ENCODE data around the gene GON4L. TPM values are rescaled to one million over a fixed set of nuclear protein-coding genes. Genes with fewer than 3 reads are reported as not detected.
A peak's percentile ranks its signal among the peaks of the same experiment; 100 is the strongest.

GON4L gene
- total RNA-seq, 1 experiment from 2014 or later: 54.4 TPM

- TF ChIP-seq, protein P1, sequence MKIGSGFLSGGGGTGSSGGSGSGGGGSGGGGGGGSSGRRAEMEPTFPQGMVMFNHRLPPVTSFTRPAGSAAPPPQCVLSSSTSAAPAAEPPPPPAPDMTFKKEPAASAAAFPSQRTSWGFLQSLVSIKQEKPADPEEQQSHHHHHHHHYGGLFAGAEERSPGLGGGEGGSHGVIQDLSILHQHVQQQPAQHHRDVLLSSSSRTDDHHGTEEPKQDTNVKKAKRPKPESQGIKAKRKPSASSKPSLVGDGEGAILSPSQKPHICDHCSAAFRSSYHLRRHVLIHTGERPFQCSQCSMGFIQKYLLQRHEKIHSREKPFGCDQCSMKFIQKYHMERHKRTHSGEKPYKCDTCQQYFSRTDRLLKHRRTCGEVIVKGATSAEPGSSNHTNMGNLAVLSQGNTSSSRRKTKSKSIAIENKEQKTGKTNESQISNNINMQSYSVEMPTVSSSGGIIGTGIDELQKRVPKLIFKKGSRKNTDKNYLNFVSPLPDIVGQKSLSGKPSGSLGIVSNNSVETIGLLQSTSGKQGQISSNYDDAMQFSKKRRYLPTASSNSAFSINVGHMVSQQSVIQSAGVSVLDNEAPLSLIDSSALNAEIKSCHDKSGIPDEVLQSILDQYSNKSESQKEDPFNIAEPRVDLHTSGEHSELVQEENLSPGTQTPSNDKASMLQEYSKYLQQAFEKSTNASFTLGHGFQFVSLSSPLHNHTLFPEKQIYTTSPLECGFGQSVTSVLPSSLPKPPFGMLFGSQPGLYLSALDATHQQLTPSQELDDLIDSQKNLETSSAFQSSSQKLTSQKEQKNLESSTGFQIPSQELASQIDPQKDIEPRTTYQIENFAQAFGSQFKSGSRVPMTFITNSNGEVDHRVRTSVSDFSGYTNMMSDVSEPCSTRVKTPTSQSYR (CRISPR knock-in tag; IDR thresholded peaks at IDR 0.05): no peak
- TF ChIP-seq SMAD4 (CRISPR knock-in tag; IDR thresholded peaks at IDR 0.05): no peak
- TF ChIP-seq TEAD1 (CRISPR knock-in tag; IDR thresholded peaks at IDR 0.05): no peak
Observed at GRCh38 chr1:155864393-155864792, 7.4 kb upstream of the GON4L start (continued).

DNA sequence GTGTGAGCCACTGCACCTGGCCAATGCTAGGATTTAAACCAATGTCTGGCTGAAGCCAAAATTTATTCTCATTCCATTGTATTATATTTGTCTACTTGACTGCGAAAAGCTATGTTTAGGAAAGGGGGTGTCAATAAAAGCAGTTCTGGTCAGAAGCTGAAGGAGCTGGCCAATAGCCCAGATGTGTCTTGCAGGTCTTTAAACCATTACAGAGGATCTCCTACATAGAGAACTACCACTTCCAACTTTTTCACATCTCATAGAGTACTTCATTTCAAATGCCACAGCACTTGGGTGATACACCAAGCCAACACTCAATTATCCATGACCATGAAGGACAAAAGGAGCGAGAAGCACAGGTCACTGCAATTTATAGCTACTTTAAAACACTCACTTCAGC is 4.9 kb upstream of the GON4L start:
- Mint-ChIP-seq H3K4me3 (no peak overlapping the region), H3K27me3 (ENCODE audit: low read depth) (no peaks in the 10 kb centered on the region; the same call in 1 of the 2 replicates), H3K36me3 (no peaks in the 10 kb centered on the region), H3K4me1 (peaks cover 16% of the 10 kb centered on the region), H3K27ac (no peak overlapping the region), H3K9me3 (no peaks in the 10 kb centered on the region)
- ChIA-PET POLR2A (no interaction called here), CTCF (no interaction called here)
- no peak for ATAC-seq
- no peak for DNase-seq (ENCODE audit: low spot score)
- TF ChIP-seq, protein P2, sequence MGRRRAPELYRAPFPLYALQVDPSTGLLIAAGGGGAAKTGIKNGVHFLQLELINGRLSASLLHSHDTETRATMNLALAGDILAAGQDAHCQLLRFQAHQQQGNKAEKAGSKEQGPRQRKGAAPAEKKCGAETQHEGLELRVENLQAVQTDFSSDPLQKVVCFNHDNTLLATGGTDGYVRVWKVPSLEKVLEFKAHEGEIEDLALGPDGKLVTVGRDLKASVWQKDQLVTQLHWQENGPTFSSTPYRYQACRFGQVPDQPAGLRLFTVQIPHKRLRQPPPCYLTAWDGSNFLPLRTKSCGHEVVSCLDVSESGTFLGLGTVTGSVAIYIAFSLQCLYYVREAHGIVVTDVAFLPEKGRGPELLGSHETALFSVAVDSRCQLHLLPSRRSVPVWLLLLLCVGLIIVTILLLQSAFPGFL (CRISPR knock-in tag; IDR thresholded peaks at IDR 0.05; ENCODE audit: borderline replicate concordance): no peak
- TF ChIP-seq PRRX2 (CRISPR knock-in tag; IDR thresholded peaks at IDR 0.05) (no peak), IRF2 (CRISPR knock-in tag; IDR thresholded peaks at IDR 0.05; ENCODE audit: borderline replicate concordance, low read depth) (no peak), ZNF512 (CRISPR knock-in tag; IDR thresholded peaks at IDR 0.05; ENCODE audit: borderline replicate concordance) (no peak), HMGA2 (CRISPR knock-in tag; IDR thresholded peaks at IDR 0.05) (no peak), CREB1 (CRISPR knock-in tag; IDR thresholded peaks at IDR 0.05) (no peak), JUN (CRISPR knock-in tag; IDR thresholded peaks at IDR 0.05) (no peak), MAX (CRISPR knock-in tag; IDR thresholded peaks at IDR 0.05) (no peak), ZNF219 (CRISPR knock-in tag; IDR thresholded peaks at IDR 0.05; ENCODE audit: borderline replicate concordance) (no peak), PRDM15 (CRISPR knock-in tag; IDR thresholded peaks at IDR 0.05) (no peak), OVOL2 (CRISPR knock-in tag; IDR thresholded peaks at IDR 0.05; ENCODE audit: borderline replicate concordance) (no peak)

DNA sequence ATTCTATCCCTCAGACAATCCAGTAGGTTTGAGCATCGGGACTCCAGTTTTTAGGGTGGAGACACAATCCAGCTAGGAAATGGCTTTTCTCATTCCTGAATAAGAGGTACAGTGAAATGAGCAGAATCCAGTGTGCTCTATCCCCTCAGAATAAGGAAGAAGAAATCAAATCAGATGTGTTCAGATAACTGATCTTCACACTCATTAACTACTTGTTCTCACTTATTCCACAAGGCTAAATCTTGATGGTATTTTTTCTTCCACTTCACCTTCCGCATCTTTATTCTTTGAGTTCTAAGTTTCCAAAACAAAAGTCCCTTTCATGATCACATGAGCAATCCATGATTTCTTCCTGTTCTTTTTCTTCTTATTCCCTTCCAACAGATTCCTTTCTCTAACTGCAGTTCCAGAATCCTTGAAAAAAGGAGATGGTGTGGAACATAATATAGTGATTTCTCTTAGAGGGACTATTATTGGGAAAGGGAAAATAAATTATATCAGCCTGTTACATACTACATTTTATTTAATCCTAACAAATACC is 4.0 kb upstream of the GON4L start:
- ChIA-PET POLR2A (no interaction called here), CTCF (no interaction called here)
- no peak for ATAC-seq
- H3K27me3 Mint-ChIP-seq (ENCODE audit: low read depth): no peaks in the 10 kb centered on the region; the same call in 1 of the 2 replicates
- no peaks in the 10 kb centered on the region for H3K9me3 Mint-ChIP-seq
- DNase-seq (ENCODE audit: low spot score): no peak
- H3K27ac Mint-ChIP-seq: 0 out of 2 replicates have a peak overlapping the region, but pooled peaks have one; percentile 2
- no peaks in the 10 kb centered on the region for H3K36me3 Mint-ChIP-seq
- H3K4me1 Mint-ChIP-seq: peaks cover 18% of the 10 kb centered on the region
- peak overlapping the region; percentile 68 for H3K4me3 Mint-ChIP-seq
- TF ChIP-seq NFE2L1 (CRISPR knock-in tag; IDR thresholded peaks at IDR 0.05) (no peak), OVOL2 (CRISPR knock-in tag; IDR thresholded peaks at IDR 0.05; ENCODE audit: borderline replicate concordance) (no peak), ZNF532 (CRISPR knock-in tag; IDR thresholded peaks at IDR 0.05; ENCODE audit: borderline replicate concordance) (no peak), FOXP4 (CRISPR knock-in tag; IDR thresholded peaks at IDR 0.05) (no peak)
